Stimulated activated CD8-positive, alpha-beta memory T cell treated with anti-CD3 and anti-CD28 coated beads, Interleukin-15, amount 100 ng/mL, for 1 hour (primary cell): Measurements from ENCODE around the gene IRF9.

Experiments used
- DNase-seq: peaks from one replicate; pipeline ENCODE4 v3.0.0-alpha.2; 2020; ENCODE audit warnings: low read depth

IRF9 gene

GRCh38 chr14:24131549-24131966 is 29.5 kb upstream of the IRF9 start:
- no peak for DNase-seq

DNA sequence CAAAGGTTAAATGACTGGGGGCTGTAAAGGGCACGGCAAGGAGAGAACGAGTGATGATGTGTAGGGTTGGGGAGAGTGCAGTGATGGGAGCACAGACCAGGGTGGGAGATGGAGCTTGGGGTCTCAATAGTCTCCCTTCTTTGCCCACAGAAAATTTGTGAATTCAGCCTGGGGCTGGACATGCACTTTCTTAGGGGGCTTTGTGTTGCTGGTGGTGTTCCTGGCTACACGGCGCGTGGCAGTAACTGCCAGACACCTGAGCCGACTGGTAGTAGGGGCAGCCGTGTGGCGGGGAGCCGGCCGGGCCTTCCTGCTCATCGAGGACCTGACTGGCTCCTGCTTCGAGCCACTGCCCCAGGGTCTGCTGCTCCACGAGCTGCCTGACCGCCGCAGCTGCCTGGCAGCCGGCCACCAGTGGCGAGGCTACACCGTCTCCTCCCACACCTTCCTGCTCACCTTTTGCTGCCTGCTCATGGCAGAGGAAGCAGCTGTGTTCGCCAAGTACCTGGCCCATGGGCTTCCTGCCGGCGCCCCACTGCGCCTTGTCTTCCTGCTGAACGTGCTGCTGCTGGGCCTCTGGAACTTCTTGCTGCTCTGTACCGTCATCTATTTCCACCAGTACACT is 28.9 kb upstream of the IRF9 start:
- DNase-seq, result no peak

DNA sequence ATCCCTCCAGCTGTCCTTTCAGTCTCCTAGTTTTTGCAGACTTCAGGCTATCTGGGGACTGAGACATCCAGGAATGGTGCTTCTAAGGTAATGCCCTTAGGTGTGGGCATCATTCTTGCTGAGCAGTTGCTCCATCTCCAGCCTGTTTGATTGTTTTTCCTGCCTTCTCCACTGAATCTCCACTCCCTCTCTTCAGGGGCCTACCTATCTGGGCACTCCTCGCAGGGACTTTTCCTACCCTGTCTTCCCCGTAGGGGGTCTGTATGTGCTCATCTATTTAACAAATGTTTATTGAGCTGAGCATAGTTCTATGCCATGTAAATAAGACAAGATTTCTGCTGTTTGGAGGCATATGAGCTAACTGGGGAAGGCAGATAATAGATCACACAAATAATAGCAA is 28.1 kb upstream of the IRF9 start:
- no peak for DNase-seq

GRCh38 chr14:24133735-24134134 is 27.3 kb upstream of the IRF9 start:
- no peak for DNase-seq

GRCh38 chr14:24135584-24135833 is 25.6 kb upstream of the IRF9 start:
- no peak for DNase-seq

- peak; percentile 91 for DNase-seq
These were observed 25.0 kb upstream of the IRF9 start, which contains the start of gene PSME1 for GRCh38 chr14:24135834-24136683. Gene PSME1 (plus strand): TSS chr14:24136194. CDS start chr14:24136263, 69 bp downstream.

DNA sequence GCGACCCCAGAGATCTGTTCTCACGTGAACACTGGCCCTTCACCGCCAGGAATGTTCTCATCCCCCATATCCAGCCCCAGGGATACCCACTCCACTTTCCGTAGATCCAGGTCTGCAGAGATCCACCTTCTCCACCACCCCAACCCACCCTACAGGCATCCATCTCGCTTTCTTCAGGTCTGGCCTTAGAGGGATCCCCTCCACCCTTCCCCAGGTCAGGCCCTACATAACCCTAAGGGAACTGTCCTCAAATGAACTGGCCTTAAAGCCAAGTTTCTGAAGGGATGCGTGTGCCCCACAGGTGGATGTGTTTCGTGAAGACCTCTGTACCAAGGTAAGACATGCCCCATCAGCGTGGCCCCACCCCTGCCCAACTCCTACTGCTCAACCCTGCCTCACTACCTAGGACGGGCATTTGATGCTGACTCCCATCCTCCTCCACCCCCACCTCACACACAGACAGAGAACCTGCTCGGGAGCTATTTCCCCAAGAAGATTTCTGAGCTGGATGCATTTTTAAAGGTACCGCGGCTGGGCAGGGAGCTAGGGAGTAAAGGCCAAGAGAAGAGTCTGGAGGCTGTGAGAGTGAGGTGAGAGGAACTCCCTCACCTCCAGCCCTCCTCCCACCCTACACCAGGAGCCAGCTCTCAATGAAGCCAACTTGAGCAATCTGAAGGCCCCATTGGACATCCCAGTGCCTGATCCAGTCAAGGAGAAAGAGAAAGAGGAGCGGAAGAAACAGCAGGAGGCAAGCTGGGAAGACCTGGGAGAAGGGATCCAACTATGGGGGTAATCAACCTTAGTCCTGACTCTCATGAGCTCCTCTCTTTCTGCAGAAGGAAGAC is 24.2 kb upstream of the IRF9 start:
- DNase-seq, result no peak

- no peak for DNase-seq
These were observed 23.3 kb upstream of the IRF9 start for GRCh38 chr14:24137529-24138395.

DNA sequence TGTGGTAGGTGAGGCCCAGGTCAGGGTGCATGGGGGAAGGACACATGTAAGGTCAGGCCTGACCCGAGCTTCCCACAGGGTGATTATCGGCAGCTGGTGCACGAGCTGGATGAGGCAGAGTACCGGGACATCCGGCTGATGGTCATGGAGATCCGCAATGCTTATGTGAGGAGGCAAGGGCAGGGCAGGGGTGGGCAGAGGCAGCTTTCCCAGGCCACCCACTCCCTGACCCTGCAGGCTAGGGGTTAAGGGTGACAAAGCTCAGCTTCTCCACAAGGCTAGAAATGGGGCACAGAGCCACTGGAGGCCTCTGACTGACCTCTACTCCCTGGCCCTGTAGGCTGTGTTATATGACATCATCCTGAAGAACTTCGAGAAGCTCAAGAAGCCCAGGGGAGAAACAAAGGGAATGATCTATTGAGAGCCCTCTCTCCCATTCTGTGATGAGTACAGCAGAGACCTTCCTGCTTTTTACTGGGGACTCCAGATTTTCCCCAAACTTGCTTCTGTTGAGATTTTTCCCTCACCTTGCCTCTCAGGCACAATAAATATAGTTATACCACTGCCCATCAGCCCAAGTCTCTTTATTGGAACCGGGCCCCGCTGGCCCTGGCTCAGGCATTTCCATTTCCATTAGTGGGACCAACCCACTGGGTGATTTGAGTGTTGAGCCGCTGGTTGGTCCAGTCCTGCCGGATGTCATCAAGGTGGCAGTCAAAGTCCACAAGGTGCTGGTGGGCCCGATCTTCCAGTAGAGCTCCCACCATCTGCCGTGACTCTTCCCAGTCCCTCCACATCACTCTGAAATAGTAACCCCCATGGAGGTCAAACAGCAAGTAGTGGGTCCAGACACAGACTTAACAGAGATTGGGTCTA is 22.4 kb upstream of the IRF9 start:
- DNase-seq, result no peak

GRCh38 chr14:24139272-24139934 is 21.7 kb upstream of the IRF9 start:
- no peak for DNase-seq

DNA sequence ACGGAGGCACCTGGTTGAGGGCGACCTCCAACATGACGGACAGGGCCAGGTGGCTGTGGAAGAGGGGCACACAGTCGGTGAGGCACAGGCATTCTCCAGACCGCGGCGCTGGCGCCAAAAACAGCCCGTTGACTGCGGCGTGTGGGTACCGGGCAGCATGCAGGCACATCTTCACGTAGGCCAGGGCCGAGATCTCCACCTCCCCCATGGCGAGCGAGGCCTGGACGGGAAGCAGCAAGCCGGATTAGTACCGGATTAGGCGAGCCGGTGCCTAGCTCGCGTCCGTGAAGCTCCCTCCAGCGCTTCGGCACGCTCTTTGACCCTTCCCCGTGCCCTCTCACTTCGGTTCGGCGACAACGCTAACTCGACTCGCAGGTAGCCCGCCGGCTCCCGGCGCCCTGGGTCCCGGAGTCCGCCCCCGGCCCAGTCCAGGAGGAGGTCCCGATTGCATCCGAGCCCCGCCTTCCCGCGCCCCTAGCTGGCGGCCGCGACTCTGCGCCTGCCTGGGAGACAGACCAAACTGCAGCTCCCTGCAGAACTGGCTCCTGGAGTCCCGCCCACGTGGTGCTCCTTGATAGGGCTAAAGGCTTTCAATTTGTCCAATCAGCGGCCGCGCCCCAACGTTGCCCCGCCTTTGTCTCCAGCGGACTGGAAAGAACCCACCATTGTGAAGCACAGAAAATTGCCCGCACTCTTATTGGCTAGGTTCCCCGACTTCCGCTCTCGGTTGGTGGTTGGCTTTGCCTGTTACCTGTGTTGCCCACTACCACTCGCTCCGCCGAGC is 19.8 kb upstream of the IRF9 start, which contains the start of gene EMC9:
TSS of gene EMC9 (minus strand) at position 495 of the 784 bp plus-strand sequence. CDS start at position 208, 287 bp downstream.
- DNase-seq, result peak; percentile 99

GRCh38 chr14:24143511-24143910 is 17.6 kb upstream of the IRF9 start:
- DNase-seq, result no peak

DNA sequence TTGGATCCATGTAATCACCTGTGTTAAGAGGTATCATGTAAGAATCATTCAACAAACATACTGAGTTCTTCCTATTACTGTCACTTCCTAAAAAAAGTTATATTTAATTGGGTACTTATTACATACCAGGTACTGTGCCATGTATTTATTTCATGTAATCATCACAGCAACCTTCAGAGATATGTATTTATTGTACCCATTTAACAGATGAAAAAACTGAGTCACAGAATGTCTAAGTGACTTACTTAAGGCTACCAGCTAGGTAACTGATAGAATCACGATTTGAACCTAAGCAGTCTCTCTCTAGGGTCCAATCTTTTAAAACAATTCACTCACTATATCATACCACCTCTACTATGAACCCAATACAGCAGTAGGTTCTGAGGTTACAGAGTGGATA is 16.6 kb upstream of the IRF9 start:
- DNase-seq, result no peak

DNA sequence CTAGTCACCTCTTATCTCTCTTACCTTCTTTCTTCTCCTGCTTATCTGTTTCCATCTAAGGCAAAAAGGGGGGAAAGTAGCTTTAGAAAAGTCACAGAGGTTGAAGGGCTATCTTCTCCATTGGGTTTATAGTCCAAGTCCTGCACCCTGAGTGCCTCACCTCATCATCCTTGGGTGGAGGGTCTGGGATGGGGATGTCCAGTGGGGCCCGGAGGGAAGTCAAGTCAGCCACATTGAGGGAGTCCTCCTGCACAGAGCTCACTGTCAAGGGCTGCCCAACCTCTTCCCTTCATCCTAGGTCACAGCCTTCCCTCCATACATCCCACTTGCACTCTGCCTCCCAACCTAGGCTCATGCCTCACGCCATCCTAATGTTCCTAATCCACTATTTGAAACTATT is 15.8 kb upstream of the IRF9 start:
- DNase-seq, result no peak

GRCh38 chr14:24145690-24146452 is 15.2 kb upstream of the IRF9 start:
- DNase-seq, result no peak

DNA sequence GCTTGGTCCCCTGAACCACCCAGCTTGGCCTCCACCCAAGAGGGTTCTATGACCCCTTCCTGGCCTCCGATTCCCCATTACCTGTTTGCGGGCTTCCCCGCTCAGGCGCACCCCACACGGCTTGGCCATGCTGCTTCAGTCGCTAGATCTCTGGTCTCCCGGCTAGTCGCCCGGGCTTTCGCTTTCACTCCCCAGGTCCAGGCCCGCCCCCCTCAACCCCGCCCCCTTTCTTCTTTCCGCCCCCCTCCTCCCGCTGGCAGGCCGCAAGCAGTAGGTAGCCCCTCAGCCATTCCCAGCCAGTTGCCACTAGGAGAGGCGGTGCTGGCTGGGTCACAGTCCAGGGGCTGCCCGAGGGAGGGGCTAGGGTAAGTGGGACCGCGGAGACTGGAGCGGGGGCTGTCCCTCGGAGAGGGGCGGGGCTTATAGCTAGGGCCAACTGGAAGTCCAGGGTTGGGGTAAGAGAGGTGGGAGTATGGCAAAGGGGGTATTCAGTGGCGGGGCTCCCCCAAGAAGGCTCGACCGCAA is 14.6 kb upstream of the IRF9 start, which contains the start of gene PSME2:
TSS of gene PSME2 (minus strand) at position 158 of the 525 bp plus-strand sequence. CDS start at position 129, 29 bp downstream.
- peak; percentile 62 for DNase-seq

DNA sequence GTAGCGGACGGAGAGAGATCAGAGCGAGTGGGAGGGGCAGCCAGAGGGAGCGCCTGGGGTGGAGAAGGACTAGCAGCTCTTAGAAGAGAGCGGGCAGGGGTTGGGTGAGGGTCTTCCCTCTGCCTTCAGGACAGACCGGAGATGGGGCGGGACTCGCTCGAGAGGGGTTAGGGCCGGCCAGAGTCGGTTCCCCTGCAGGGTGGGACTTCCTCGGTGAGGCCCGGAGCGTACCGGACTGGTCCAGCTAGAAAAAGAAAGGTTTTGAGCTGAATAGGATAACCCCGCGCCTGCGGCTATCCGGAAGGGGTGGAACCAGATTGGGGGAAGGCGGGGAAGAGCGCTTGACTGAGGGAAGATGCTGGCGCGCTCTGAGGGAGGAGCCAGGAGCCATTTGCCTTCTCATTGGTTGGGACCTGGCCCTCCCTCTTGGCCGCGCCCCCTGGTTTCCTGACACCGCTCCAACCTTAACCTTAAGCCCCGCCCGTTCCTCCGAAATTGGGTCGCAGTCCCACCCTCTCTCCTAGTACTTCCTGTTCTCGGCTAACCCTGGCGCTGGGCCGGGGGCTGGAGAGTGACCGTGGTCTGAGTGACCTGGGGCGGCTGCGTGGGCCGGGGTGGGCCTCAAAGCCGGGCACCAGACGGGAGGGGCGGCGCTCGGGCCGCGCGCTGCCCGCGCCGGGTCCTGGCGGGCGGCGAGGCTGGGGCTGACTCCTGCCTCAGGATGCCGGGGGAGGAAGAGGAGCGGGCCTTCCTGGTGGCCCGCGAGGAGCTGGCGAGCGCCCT is 13.9 kb upstream of the IRF9 start, which contains the start of gene RNF31:
TSS of gene RNF31 (plus strand) at position 521 of the 783 bp plus-strand sequence. CDS start at position 722, 201 bp downstream.
- DNase-seq, result peak; percentile 94
